Fibroblast of the aortic adventitia (primary cell): Measurements from ENCODE around the gene RBPJ. TPM values are rescaled to one million over a fixed set of nuclear protein-coding genes. Genes with fewer than 3 reads are reported as not detected.

ENCODE experiments used
- DNase-seq: peaks from one replicate; pipeline ENCODE4 v3.0.0-alpha.2; 2010; ENCODE audit warnings: low read depth
- H3K4me3 ChIP-seq: 2 replicates; pipeline ENCODE4 v1.5.1; 2011; ENCODE audit warnings: low read depth, mild to moderate bottlenecking, control low read depth, low read length, moderate library complexity
- total RNA-seq: library from RNA; depleted of rRNA; stranded (reverse); fragments of >200 nt; gene quantifications from 2 replicates; pipeline ENCODE4 v1.2.3, GENCODE V29; 2012; ENCODE audit warnings: low replicate concordance
- TF ChIP-seq, protein P1 (sequence below): IDR thresholded peaks from 2 replicates; pipeline ENCODE4 v1.5.1; 2011; ENCODE audit warnings: mild to moderate bottlenecking, low read length, control low read depth, inconsistent platforms; ENCODE audit not compliant: insufficient read depth

RBPJ gene
- total RNA-seq, 1 donor, result 264 TPM

DNA sequence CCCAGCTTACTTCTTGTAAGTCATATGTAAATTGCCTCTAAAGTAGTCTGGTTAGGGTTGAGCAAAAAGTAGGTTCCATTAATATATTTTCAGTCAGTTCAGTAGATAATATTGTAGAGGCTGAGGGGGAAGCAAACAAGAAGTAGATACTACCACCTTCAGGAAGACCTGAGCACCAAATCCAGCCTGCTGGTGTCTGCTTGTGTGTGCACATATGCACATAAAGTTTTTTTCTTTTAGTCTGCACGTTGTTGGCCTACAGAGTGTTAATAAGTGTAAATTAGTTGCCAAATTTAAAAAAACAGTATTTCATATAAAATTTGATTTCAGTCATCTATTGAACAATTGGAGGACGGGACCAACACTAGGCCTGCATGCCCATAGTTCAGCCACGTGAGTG is 92.8 kb downstream of the RBPJ start:
- DNase-seq, result no peak
- TF ChIP-seq, protein P1, sequence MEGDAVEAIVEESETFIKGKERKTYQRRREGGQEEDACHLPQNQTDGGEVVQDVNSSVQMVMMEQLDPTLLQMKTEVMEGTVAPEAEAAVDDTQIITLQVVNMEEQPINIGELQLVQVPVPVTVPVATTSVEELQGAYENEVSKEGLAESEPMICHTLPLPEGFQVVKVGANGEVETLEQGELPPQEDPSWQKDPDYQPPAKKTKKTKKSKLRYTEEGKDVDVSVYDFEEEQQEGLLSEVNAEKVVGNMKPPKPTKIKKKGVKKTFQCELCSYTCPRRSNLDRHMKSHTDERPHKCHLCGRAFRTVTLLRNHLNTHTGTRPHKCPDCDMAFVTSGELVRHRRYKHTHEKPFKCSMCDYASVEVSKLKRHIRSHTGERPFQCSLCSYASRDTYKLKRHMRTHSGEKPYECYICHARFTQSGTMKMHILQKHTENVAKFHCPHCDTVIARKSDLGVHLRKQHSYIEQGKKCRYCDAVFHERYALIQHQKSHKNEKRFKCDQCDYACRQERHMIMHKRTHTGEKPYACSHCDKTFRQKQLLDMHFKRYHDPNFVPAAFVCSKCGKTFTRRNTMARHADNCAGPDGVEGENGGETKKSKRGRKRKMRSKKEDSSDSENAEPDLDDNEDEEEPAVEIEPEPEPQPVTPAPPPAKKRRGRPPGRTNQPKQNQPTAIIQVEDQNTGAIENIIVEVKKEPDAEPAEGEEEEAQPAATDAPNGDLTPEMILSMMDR, result no peak
- no peak overlapping the region for H3K4me3 ChIP-seq

DNA sequence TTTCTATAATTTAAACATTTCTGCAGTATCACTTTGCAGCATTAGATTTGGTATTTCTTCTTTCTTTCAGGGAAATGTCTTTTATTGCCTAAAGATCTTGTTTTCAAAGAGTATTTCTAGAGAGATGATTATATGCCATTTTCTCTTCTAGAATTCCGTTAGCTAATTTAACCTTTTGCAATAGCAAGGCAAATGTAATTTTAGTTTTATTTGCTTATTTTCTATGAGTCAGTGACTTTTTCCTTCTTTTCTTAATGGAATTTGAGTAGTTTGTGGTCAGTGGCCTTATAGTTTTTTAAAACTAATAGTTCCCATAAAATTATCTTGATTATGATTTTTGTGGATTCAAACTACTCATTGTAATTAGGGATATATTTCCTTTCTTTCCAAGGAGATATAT is 97.3 kb downstream of the RBPJ start:
- TF ChIP-seq, protein P1, result no peak
- no peak for DNase-seq
- H3K4me3 ChIP-seq, result no peak overlapping the region

DNA sequence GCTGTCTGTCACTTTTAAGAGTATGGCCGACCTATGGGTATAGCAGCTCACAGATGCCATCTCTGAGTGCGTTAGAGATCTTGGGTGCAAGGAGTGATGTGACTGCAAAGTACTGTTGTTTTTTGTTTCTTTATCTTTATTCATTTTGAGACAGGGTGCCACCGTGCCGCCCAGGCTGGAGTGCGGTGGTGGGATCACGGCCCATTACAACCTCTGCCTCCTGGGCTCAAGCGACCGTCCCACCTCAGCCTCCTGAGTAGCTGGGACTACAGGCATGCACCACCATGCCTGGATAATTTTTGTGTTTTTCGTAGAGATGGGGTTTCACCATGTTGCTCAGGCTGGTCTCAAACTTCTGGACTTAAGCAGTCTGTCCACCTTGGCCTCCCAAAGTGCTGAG is 98.0 kb downstream of the RBPJ start:
- TF ChIP-seq, protein P1, result no peak
- no peak for DNase-seq

DNA sequence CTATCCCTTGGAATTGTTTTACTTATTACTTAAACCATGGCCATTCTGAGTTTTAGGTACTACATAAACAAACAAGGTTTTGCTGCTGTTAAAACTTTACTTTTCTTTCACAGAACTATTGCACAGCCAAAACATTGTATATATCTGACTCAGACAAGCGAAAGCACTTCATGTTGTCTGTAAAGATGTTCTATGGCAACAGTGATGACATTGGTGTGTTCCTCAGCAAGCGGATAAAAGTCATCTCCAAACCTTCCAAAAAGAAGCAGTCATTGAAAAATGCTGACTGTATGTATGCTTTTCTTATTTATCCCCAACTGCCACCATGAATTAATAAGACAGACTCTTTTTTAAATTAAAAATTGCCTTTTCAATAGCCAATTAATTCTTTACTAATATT is 99.6 kb downstream of the RBPJ start:
- peak; percentile 17 for DNase-seq
- TF ChIP-seq, protein P1, result no peak
- no peak overlapping the region for H3K4me3 ChIP-seq

More for the DNA sequence above, 98.0 kb downstream of the RBPJ start:
- H3K4me3 ChIP-seq, result no peak overlapping the region

GRCh38 chr4:26420913-26421312 is 100.1 kb downstream of the RBPJ start:
- H3K4me3 ChIP-seq, result no peak overlapping the region
- peak; percentile 39 for DNase-seq
- TF ChIP-seq, protein P1, result no peak

- H3K4me3 ChIP-seq, result no peak overlapping the region
- no peak for DNase-seq
- TF ChIP-seq, protein P1, result no peak
Measured at GRCh38 chr4:26424153-26424552, 103.3 kb downstream of the RBPJ start.

- no peak for DNase-seq
- TF ChIP-seq, protein P1, result no peak
Measured at GRCh38 chr4:26424838-26425237, 104.0 kb downstream of the RBPJ start.

More at GRCh38 chr4:26424838-26425237, 104.0 kb downstream of the RBPJ start:
- H3K4me3 ChIP-seq, result no peak overlapping the region
